ENCODE results near the gene PAK1.
"Not testable (repeated sequence)": the region's sequence is repeated elsewhere in the genome, so short reads cannot be mapped to it uniquely, and the experiment has no call there.

- TF ChIP-seq, protein P1, sequence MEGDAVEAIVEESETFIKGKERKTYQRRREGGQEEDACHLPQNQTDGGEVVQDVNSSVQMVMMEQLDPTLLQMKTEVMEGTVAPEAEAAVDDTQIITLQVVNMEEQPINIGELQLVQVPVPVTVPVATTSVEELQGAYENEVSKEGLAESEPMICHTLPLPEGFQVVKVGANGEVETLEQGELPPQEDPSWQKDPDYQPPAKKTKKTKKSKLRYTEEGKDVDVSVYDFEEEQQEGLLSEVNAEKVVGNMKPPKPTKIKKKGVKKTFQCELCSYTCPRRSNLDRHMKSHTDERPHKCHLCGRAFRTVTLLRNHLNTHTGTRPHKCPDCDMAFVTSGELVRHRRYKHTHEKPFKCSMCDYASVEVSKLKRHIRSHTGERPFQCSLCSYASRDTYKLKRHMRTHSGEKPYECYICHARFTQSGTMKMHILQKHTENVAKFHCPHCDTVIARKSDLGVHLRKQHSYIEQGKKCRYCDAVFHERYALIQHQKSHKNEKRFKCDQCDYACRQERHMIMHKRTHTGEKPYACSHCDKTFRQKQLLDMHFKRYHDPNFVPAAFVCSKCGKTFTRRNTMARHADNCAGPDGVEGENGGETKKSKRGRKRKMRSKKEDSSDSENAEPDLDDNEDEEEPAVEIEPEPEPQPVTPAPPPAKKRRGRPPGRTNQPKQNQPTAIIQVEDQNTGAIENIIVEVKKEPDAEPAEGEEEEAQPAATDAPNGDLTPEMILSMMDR (IDR thresholded peaks at IDR 0.05; ENCODE audit: extremely low read depth in 1 of 2, insufficient read depth in 1 of 2, low read depth in 1 of 2, low read length in 2 of 2), result not testable (repeated sequence)
- TF ChIP-seq EZH2 (IDR thresholded peaks at IDR 0.05; ENCODE audit: borderline replicate concordance, low read depth, low read length, severe bottlenecking); POLR2A (IDR thresholded peaks at IDR 0.05; ENCODE audit: low read depth, low read length); MAX (IDR thresholded peaks at IDR 0.05; ENCODE audit: insufficient read depth, insufficient read length): not testable (repeated sequence)
Measured at GRCh38 chr11:77300028-77300427, 173.9 kb downstream of the PAK1 start.

All from endothelial cell of umbilical vein (primary cell).